ENCODE measurements around the gene SNAPC2. TPM values are rescaled to one million over a fixed set of nuclear protein-coding genes. Genes with fewer than 3 reads are reported as not detected.

Gene SNAPC2
- total RNA-seq, 2 experiments from 2014 or later, result 9.9 to 10.9 TPM

DNA sequence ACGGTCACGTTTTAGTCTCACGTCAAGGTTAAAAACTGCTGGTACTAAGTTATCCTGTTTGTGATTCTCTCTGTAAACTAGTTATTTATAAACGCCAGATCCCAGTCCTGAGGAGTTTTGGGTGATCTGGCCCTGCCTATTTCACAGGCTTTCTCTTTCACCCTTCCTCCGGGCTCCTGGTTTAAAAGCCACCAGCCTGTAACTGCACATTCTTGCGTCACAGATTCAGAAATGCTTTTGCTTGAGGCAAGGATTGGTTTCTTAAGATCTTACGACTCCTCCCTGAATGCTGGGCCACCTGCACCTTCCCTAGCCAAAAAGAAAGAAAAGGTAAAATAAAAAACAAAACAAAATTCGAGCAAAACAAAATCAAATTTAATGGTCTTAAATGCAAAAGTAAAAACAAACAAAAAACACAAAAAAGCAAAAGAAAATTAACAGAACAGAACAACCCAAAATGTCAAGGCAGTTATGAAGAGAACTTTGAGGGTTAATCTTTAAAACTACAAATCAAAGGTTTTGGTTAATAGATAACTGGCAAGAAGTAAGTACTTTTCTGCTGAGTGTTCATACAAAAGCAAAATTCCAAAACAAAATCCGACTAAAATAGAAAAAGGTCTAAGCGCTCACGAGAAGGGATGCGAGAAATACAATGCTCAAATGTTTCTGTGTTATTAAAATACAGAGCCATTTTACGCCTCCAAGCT lies 41.9 kb downstream of the SNAPC2 start:
- H3K9me3 ChIP-seq (ENCODE audit: control insufficient read depth in 1 of 2, insufficient read depth in 1 of 2, low read length in 2 of 2), result no peaks in the 10 kb centered on the region
- no peak overlapping the region for H3K27ac Mint-ChIP-seq

GRCh38 chr19:7962644-7963268 lies 42.6 kb downstream of the SNAPC2 start:
- Mint-ChIP-seq H3K36me3 (ENCODE audit: low read depth) (peaks cover 55% of the 10 kb centered on the region), H3K4me1 (ENCODE audit: low read depth) (no peaks in the 10 kb centered on the region), H3K9me3 (no peaks in the 10 kb centered on the region), H3K27me3 (no peaks in the 10 kb centered on the region), H3K4me3 (no peak overlapping the region), H3K27ac (no peak overlapping the region)
- no peaks in the 10 kb centered on the region for H3K4me1 ChIP-seq (ENCODE audit: insufficient read depth, low read length)
- intact Hi-C loops (cut with DNase I, micrococcal nuclease), result loop anchor here in 1 of 2 experiments (10.0 kb wide), 1 partner anchor 182 kb away; the partner anchor contains the start of gene FBN3
- H3K4me3 ChIP-seq (ENCODE audit: low read length), result no peak overlapping the region
- ChIA-PET CTCF (no interaction called here), POLR2A (no interaction called here)
- TF ChIP-seq, protein P1, sequence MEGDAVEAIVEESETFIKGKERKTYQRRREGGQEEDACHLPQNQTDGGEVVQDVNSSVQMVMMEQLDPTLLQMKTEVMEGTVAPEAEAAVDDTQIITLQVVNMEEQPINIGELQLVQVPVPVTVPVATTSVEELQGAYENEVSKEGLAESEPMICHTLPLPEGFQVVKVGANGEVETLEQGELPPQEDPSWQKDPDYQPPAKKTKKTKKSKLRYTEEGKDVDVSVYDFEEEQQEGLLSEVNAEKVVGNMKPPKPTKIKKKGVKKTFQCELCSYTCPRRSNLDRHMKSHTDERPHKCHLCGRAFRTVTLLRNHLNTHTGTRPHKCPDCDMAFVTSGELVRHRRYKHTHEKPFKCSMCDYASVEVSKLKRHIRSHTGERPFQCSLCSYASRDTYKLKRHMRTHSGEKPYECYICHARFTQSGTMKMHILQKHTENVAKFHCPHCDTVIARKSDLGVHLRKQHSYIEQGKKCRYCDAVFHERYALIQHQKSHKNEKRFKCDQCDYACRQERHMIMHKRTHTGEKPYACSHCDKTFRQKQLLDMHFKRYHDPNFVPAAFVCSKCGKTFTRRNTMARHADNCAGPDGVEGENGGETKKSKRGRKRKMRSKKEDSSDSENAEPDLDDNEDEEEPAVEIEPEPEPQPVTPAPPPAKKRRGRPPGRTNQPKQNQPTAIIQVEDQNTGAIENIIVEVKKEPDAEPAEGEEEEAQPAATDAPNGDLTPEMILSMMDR (IDR thresholded peaks at IDR 0.05), result no peak
- H3K36me3 ChIP-seq (ENCODE audit: insufficient read depth, low read length), result peaks cover 66% of the 10 kb centered on the region
- ATAC-seq (ENCODE audit: poor library complexity) (no peak), DNase-seq (no peak)
- no peaks in the 10 kb centered on the region for H3K9me3 ChIP-seq (ENCODE audit: control insufficient read depth in 1 of 2, insufficient read depth in 1 of 2, low read length in 2 of 2)
- H3K27me3 ChIP-seq (ENCODE audit: control insufficient read depth in 1 of 2, insufficient read depth in 2 of 2, low read length in 2 of 2), result no peaks in the 10 kb centered on the region
- no peak overlapping the region for H3K27ac ChIP-seq (ENCODE audit: low read depth in 1 of 2, low read length in 2 of 2)

More for the DNA sequence above, 41.9 kb downstream of the SNAPC2 start:
- no peak for ATAC-seq (ENCODE audit: poor library complexity)
- Histone ChIP-seq H3K27ac (ENCODE audit: low read depth in 1 of 2, low read length in 2 of 2) (no peak overlapping the region), H3K4me1 (ENCODE audit: insufficient read depth, low read length) (no peaks in the 10 kb centered on the region), H3K4me3 (ENCODE audit: low read length) (no peak overlapping the region), H3K27me3 (ENCODE audit: control insufficient read depth in 1 of 2, insufficient read depth in 2 of 2, low read length in 2 of 2) (no peaks in the 10 kb centered on the region), H3K36me3 (ENCODE audit: insufficient read depth, low read length) (peaks cover 59% of the 10 kb centered on the region)
- ChIA-PET CTCF (no interaction called here), POLR2A (no interaction called here)
- Mint-ChIP-seq H3K36me3 (ENCODE audit: low read depth) (peaks cover 48% of the 10 kb centered on the region), H3K4me3 (no peak overlapping the region), H3K27me3 (no peaks in the 10 kb centered on the region), H3K9me3 (no peaks in the 10 kb centered on the region), H3K4me1 (ENCODE audit: low read depth) (no peaks in the 10 kb centered on the region)
- intact Hi-C loops (cut with DNase I, micrococcal nuclease), result loop anchor here in 1 of 2 experiments (10.0 kb wide), 1 partner anchor 183 kb away; the partner anchor contains the start of gene FBN3
- TF ChIP-seq, protein P1 (IDR thresholded peaks at IDR 0.05), result no peak
- DNase-seq, result no peak

- no peak overlapping the region for H3K4me3 ChIP-seq (ENCODE audit: low read length)
- no peaks in the 10 kb centered on the region for H3K27me3 ChIP-seq (ENCODE audit: control insufficient read depth in 1 of 2, insufficient read depth in 2 of 2, low read length in 2 of 2)
- intact Hi-C loops (cut with DNase I, micrococcal nuclease), result loop anchor here in 1 of 2 experiments (10.0 kb wide), 1 partner anchor 181 kb away; the partner anchor contains the start of gene FBN3
- no peaks in the 10 kb centered on the region for H3K9me3 ChIP-seq (ENCODE audit: control insufficient read depth in 1 of 2, insufficient read depth in 1 of 2, low read length in 2 of 2)
- H3K4me1 Mint-ChIP-seq (ENCODE audit: low read depth), result no peaks in the 10 kb centered on the region
- POLR2A ChIA-PET, result no interaction called here
- ATAC-seq (ENCODE audit: poor library complexity) (no peak), DNase-seq (no peak)
- no peaks in the 10 kb centered on the region for H3K4me1 ChIP-seq (ENCODE audit: insufficient read depth, low read length)
- H3K36me3 ChIP-seq (ENCODE audit: insufficient read depth, low read length), result peaks cover 74% of the 10 kb centered on the region
- CTCF ChIA-PET, result no interaction called here
- H3K36me3 Mint-ChIP-seq (ENCODE audit: low read depth), result peaks cover 58% of the 10 kb centered on the region
- no peaks in the 10 kb centered on the region for H3K27me3 Mint-ChIP-seq
- H3K27ac ChIP-seq (ENCODE audit: low read depth in 1 of 2, low read length in 2 of 2), result no peak overlapping the region
- H3K9me3 Mint-ChIP-seq, result no peaks in the 10 kb centered on the region
- H3K27ac Mint-ChIP-seq, result no peak overlapping the region
- no peak overlapping the region for H3K4me3 Mint-ChIP-seq
- TF ChIP-seq, protein P1 (IDR thresholded peaks at IDR 0.05), result no peak
These were observed 43.4 kb downstream of the SNAPC2 start for GRCh38 chr19:7963566-7963965.
